GM21528 (cell line): ENCODE measurements around the gene NBPF6.
"Not testable (repeated sequence)": the region's sequence is repeated elsewhere in the genome, so short reads cannot be mapped to it uniquely, and the experiment has no call there.

ENCODE experiments used
- ATAC-seq: cut with Tn5 transposase; IDR thresholded peaks from one replicate; pipeline ENCODE4 v1.9.1; 2021; ENCODE audit warnings: mild to moderate bottlenecking, moderate library complexity; ENCODE audit not compliant: unreplicated experiment, low FRiP score

NBPF6 gene, protein sequence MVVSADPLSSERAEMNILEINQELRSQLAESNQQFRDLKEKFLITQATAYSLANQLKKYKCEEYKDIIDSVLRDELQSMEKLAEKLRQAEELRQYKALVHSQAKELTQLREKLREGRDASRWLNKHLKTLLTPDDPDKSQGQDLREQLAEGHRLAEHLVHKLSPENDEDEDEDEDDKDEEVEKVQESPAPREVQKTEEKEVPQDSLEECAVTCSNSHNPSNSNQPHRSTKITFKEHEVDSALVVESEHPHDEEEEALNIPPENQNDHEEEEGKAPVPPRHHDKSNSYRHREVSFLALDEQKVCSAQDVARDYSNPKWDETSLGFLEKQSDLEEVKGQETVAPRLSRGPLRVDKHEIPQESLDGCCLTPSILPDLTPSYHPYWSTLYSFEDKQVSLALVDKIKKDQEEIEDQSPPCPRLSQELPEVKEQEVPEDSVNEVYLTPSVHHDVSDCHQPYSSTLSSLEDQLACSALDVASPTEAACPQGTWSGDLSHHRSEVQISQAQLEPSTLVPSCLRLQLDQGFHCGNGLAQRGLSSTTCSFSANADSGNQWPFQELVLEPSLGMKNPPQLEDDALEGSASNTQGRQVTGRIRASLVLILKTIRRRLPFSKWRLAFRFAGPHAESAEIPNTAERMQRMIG

DNA sequence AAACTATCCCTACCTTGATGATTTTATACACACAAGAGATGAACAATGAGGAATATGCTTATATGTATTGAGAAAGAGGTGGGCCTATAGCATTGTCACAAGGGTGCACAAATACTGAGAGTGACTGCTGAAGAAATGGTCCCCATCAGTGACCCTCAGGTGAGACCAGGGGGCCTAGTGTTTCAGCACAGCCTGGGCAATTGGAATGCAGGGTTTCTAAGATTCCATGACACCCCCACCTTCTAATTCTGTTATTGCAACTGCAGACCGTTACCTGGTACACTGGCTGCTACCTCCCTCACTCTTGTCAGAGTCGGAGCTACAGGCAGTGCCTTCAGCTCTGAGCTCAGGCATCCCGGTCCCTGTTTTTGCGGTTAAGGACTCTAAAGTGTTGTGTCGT lies at the start of gene NBPF6:
TSS of gene NBPF6 (plus strand) at position 301 of the 400 bp plus-strand sequence. CDS start 259 bp downstream, outside the sequence.
- ATAC-seq, result not testable (repeated sequence)

- not testable (repeated sequence) for ATAC-seq
These were observed 38.9 kb upstream of the NBPF6 start for GRCh38 chr1:108411098-108411833.

GRCh38 chr1:108420129-108420528 lies 30.0 kb upstream of the NBPF6 start:
- not testable (repeated sequence) for ATAC-seq

DNA sequence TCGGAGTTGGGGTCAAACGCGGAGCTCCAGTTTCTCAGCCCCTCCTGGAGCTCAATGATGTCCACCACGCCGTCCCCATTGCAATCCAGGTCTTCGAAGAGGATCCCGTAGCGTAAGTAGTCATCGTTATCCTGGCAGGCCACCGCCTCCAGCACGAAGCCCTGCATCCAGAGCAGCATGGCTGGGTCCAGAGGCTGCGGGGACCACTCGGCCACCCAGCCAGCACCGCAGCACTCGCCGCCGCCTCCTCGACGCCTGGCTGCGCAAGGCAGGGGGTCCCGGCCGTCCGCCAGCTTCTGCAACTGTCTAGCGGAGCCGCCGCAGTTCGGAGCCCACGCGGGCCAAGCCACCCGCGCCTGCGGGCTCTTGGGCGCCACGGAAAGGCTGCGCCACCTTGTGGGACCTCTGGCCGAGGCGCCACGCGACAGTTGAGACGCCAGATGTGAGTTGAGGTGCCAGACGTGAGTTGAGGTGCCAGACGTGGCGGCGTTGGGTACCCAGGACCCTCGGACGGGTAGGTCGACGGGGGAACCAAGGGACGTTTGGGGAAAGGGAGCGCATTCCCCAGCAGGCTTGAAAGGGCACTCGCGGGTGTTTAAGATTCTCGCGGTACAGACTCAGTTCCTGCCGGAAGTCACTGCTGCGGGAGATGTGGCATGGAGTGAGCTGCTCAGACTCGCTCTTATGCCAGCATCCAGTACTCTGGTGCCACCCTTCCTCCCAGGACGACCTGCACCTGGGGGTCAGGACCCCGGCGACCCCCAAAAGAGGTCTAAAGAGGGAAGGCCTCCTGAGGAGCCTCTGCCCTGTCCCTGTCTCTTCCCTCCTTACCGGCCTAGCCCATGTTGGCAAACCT lies 28.9 kb upstream of the NBPF6 start:
- ATAC-seq, result not testable (repeated sequence)

DNA sequence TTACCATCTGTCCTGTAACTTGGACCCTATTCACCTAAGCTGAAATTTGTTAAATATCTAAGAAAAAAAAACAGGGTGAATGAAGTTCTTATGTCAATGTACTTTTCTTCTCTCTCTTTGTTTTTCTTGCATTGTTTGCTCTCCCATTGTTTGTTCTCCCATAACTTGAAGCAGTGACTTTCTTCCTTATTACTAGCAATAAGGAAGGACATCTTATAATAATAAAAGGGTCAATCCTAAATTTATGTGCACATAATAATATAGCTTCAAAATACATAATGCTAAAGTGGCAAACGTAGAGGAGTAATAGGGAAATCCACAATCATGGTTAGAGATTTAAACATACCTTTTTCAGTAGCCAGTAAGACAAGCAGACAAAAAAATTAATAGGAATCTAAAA lies 23.3 kb upstream of the NBPF6 start:
- ATAC-seq, result not testable (repeated sequence)

DNA sequence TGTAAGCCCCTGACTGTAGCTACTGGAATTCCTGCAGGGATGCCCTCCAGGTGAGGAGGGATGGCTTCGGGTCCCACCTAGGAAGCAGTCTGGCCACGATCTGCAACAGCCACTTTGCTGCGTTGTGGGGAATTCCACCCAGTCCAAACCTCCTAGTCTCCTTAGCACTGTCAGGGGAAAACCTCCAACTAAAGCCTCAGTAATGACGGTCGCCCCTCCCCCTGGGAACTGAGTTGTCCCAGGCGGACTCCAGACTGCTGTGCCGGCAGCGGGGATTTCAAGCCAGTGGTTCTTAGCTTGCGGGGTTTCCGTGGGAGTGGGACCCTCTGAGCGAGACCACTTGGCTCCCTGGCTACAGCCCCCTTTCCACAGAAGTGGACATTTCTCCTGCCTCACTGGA lies 18.1 kb upstream of the NBPF6 start:
- not testable (repeated sequence) for ATAC-seq

DNA sequence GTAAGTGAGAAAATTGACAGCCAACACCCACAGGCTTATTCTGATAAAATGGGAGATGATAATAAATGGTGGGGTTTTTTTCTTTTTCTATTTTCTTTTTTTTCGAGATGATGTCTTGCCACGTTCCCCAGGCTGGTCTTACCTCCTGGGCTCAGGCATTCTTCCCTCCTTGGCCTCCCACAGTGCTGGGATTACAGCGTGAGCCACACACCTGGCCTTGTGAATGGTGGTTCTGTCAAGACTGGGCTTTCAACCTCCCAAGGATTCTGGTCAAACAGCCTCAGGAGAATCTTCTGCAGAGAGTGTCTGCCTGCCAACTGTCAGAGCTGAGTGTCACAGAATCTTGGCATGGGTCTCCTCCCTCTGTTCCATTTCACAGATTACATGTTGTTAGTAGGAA lies 16.7 kb upstream of the NBPF6 start:
- not testable (repeated sequence) for ATAC-seq

GRCh38 chr1:108438536-108438935 lies 11.6 kb upstream of the NBPF6 start:
- peak; percentile 71 for ATAC-seq

DNA sequence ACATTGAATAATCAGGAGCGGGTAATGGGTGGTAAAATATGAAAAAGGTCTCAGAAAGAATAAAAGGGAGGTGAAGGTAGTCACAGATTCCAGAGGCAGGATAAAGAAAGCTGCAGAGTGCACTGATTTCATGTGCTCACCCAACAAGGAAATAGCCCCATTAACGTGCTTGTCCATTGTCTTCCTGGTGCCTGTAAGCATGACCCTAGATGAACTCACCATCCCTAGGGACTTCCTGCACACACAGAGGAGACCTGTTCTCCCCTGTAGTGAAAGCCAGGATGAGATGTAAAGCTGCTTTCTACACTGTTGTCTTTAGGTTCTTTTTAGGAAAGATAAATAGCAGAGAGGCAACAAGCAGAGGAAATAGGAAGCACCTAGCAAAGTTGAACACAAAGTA lies 4.4 kb downstream of the NBPF6 start:
- ATAC-seq, result not testable (repeated sequence)

- ATAC-seq, result not testable (repeated sequence)
These were observed 8.5 kb downstream of the NBPF6 start for GRCh38 chr1:108458661-108459060.

DNA sequence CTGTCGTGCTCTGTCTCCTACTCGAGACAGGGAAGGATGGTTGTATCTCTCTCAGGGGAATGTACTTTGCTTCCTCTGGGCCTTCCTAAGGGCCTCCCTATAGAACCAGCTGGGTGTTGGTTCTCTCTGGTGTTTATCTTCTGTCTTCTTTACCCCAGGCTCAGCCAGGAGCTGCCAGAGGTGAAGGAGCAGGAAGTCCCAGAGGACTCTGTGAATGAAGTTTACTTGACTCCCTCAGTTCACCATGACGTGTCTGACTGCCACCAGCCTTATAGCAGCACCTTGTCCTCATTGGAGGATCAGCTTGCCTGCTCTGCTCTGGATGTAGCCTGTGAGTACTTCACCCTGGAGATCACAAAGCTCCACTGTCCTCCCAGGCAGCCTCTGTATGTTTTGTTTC lies 11.6 kb downstream of the NBPF6 start:
- not testable (repeated sequence) for ATAC-seq

DNA sequence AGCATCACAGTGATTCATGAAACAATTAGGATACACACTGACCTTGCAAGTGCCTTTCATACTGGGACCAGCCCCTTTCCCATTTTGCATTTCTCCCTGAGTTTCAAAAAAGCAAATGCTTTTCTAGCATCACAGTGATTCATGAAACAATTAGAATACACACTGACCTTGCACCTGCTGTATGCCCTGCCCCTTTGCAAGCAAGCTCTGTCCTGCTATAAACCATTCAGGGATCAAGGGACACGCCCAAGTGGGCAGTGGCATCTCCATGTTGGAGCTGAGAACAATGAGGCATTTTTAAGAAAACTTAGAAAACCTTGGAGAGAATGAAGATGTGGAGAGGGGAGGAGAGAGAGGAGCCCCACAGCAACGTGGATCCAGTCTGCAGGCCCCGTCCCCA lies 13.8 kb downstream of the NBPF6 start:
- not testable (repeated sequence) for ATAC-seq

DNA sequence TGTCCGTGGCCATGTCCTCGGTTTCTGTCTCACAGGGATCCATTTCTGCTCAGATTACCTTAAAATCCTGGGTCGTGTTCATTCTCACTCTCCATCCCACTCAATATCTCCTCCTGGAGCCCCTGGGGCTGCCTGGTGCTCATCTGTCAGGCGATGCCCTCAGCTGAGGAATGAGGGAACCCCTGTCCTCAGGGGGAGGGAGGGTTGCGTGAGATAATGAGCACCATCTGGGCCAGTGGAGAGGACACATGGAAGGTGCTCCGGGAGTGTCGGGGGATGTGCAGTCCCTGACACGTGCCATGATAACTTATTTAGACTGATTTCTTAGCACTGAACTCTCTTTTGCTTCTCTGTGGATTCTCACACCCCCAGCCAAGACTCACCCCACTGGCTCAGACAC lies 16.0 kb downstream of the NBPF6 start:
- not testable (repeated sequence) for ATAC-seq

GRCh38 chr1:108467155-108467554 lies 17.0 kb downstream of the NBPF6 start:
- ATAC-seq, result not testable (repeated sequence)

DNA sequence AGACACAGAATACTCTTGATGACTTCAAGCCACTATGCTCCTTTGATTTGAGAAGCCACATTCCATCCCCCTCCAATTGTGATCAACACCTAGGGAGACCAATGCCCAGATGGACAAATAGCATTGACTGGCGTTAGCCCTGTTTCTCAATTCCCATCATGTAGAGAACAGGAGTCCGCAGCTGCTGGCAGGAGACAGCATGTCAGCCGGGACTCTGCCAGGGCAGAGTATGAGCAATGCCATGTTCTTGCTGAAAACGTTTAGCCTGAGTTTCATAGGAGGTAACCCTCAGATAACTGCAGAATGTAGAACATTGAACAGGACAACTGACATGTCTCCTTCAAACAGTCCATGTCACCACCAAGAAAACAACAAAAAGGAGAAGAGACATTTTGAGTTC lies 20.6 kb downstream of the NBPF6 start:
- ATAC-seq, result not testable (repeated sequence)

DNA sequence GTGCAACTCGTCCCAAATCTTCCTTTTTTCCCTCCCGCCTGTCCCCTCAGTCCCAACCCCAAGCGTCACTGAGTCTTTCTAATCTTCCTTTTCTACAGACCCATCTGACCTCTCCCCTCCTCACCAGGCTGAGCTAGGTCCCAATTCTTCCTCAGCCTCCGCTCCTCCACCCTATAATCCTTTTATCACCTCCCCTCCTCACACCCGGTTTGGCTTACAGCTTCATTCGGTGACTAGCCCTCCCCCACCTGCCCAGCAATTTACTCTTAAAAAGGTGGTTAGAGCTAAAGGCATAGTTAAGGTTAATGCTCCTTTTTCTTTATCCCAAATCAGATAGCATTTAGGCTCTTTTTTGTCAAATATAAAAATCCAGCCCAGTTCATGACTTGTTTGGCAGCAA lies 24.4 kb downstream of the NBPF6 start:
- not testable (repeated sequence) for ATAC-seq

DNA sequence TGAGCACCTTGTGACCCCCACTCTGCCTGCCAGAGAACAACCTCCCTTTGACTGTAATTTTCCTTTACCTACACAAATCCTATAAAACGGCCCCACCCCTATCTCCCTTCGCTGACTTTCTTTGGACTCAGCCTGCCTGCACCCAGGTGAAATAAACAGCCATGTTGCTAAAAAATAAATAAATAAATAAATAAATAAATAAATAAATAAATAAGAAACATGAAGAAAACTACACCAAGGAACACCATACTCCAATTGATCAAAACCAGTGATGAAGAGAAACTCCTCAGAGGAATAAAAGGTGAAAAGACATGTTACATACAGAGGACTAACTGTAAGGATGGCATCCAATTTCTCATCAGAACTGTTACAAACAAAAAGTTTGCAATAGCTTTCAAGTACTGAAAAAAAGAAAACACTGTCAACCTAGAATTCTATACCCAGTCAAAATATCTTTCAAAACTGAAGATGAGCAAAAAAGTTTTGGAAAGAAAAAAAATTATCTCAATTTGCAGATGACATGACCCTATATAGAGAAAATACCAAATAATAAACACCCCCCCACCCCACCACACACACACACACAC lies 28.4 kb downstream of the NBPF6 start:
- no peak for ATAC-seq

DNA sequence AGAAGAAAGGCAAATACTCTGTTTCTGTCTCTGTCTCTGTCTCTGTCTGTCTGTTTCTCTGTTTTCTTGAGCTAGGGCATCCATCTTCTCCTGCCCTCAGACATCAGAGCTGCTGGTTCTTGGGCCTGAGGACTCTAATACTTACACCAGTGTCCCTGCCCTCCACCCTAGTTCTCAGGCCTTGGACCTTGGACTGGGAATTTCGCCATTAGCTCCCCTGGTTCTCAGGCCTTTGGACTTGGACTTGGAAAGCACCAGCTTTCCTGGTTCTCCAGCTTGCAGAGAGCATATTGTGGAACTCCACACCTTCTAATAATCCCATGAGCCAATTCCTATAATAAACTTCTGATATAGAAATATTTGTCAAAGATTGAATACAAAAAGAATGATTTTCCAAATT lies 32.6 kb downstream of the NBPF6 start:
- no peak for ATAC-seq

- not testable (repeated sequence) for ATAC-seq
These were observed 35.8 kb downstream of the NBPF6 start for GRCh38 chr1:108485990-108486389.

DNA sequence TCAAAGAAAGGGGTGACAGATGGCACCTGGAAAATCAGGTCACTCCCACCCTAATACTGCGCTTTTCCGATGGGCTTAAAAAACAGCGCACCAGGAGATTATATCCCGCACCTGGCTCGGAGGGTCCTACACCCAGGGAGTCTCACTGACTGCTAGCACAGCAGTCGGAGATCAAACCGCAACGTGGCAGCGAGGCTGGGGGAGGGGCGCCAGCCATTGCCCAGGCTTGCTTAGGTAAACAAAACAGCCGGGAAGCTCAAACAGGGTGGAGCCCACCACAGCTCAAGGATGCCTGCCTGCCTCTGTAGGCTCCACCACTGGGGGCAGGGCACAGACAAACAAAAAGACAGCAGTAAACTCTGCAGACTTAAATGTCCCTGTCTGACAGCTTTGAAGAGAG lies 36.6 kb downstream of the NBPF6 start:
- not testable (repeated sequence) for ATAC-seq
